ENCODE measurements around the gene LGMN.
A peak's percentile ranks its signal among the peaks of the same experiment; 100 is the strongest.

Gene LGMN

DNA sequence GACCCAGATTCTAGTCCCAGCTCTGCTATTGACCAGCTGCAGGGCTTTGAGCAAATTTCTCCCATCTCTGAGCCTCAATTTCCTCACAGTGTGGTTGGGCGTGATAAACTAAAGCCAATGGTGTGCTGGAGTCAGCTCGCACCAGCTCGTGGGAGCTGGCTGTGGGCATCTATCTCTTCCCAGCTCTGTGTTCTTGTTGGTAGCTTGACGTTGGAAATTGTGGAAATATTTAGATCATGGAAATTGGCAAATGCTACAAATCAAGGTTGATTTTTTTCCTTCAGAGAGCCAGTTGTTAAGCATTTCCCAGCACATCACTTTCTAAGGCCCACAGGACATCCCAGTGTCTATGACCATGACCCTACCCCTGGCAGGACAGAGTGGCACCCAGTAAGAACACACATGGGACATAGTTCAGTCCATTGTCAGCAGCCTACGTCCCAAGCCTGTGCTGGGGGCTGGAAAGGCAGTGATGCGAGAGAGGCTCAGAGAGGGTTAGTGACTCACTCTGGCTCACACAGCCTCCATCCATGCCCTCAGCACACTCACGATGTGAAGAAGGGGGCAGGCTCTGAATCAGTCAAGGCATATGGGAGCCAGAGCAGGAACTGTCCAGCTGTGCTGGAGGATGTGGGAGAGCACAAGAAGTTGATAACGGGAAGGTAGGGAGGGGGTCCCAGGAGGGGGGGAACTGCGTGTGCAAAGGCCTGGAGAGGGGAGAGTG, 77.6 kb downstream of the LGMN start:
- H3K36me3 Mint-ChIP-seq (ENCODE audit: low read depth): peaks cover 80% of the 10 kb centered on the region
- H3K4me1 Mint-ChIP-seq (ENCODE audit: low read depth): peaks cover 96% of the 10 kb centered on the region
- no peaks in the 10 kb centered on the region for H3K9me3 Mint-ChIP-seq
- peak overlapping the region; percentile 85 for H3K27ac Mint-ChIP-seq
- no peaks in the 10 kb centered on the region for H3K27me3 Mint-ChIP-seq
- H3K4me3 Mint-ChIP-seq: peak overlapping the region; percentile 17

DNA sequence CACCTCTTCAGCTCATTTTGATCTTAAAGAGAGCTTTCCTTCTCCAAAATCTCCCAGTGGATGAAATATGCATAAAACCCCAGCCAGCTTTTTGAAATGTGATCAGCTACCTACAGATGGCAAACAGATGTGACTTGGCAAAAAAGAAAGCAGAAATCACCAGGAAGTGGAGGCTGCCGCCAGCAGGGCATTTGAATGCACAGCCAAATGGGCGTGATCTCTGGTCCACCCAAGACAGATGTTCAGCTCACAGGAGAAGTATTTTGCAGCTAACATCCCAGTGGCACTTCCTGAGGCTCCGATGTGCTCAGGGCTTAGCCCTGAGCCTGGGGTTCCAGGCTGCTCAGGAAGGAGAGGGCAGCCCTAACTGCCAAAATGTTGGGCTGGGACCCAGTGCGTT, 78.3 kb downstream of the LGMN start:
- Mint-ChIP-seq H3K27ac (peak overlapping the region; percentile 85), H3K27me3 (no peaks in the 10 kb centered on the region), H3K4me1 (ENCODE audit: low read depth) (peaks cover 95% of the 10 kb centered on the region), H3K9me3 (no peaks in the 10 kb centered on the region), H3K36me3 (ENCODE audit: low read depth) (peaks cover 81% of the 10 kb centered on the region), H3K4me3 (no peak overlapping the region)

DNA sequence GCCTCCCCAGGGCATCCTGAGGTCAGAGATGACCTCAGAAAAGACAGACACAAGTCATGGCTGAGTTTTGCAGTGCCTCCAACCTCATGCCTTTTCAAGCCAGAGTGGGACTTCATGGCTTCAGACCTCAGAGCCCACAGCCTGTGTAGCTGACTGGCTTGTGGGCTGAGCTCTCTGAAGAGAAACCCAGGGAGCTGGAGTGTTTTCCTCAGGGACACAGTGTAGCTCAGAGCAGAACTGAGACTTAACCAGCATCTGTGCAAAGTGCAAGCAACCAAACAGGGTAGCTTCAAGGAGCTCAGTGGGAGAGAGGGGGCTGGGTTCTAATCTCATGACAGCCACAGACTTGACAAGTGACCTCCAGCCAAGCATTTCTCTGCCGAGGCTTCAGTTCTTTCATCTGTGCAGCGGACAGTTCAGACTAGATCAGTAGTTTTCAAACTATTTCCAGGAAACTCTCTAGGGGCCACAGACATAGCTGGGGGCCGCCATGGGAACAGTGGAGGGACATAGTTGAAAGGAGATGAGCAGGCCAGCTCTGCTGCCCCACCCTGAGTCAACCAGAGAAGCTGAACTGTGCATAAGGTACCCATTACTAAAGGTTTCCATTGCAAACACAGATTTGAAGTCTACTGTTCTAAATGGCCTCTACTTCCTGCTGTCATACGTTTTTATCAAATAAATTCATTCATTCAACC, 80.0 kb downstream of the LGMN start:
- Mint-ChIP-seq H3K9me3 (no peaks in the 10 kb centered on the region), H3K4me1 (ENCODE audit: low read depth) (peaks cover 93% of the 10 kb centered on the region), H3K4me3 (peak overlapping the region; percentile 40), H3K27me3 (no peaks in the 10 kb centered on the region), H3K27ac (peak overlapping the region; percentile 85), H3K36me3 (ENCODE audit: low read depth) (peaks cover 80% of the 10 kb centered on the region)

DNA sequence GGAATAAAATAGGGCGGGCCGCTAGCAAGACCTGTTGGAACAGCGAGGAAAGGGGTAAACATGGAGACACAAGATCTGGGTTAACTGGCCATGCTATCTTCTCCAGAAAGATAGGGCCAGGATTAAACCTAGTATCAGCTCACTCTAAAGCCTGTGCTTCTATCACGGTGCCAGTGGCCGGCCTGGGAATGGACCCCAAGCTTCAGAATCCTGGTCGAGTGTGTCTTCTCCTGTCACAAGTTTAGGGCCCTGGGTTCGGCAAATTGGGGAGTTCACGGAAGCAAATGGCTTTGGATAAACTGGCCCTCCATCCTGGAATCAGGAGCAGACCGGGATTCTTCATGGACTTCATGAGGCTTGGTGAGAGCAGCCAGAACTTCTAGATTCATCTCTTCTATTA, 82.2 kb downstream of the LGMN start:
- peak overlapping the region; percentile 49 for H3K4me3 Mint-ChIP-seq
- H3K36me3 Mint-ChIP-seq (ENCODE audit: low read depth): peaks cover 86% of the 10 kb centered on the region
- peaks cover 92% of the 10 kb centered on the region for H3K4me1 Mint-ChIP-seq (ENCODE audit: low read depth)
- H3K27me3 Mint-ChIP-seq: no peaks in the 10 kb centered on the region
- peak overlapping the region; percentile 81 for H3K27ac Mint-ChIP-seq
- H3K9me3 Mint-ChIP-seq: no peaks in the 10 kb centered on the region

DNA sequence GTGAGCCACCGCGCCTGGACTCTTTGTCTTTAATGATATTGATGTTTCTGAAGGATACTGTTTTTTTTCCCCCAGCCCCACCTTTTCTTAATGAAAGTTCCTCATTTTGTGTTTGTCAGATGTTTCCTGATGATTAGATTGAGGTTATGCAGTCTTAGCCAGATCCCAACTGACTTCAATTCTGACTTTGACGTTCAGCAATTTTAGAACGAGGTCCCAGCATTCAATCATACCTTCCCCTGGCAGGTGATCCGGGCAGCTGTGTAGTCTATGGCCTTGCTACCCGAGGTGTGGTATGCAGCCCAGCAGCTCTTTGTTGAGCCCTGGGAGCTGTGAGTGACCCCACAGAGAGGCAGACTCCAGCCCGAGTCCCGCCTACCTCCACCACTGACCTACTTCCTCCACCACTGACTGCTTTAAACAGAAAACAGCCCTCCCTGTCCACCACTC, 82.7 kb downstream of the LGMN start:
- Mint-ChIP-seq H3K4me1 (ENCODE audit: low read depth) (peaks cover 92% of the 10 kb centered on the region), H3K27me3 (no peaks in the 10 kb centered on the region), H3K4me3 (peak overlapping the region; percentile 49), H3K36me3 (ENCODE audit: low read depth) (peaks cover 86% of the 10 kb centered on the region), H3K27ac (peak overlapping the region; percentile 81), H3K9me3 (no peaks in the 10 kb centered on the region)

DNA sequence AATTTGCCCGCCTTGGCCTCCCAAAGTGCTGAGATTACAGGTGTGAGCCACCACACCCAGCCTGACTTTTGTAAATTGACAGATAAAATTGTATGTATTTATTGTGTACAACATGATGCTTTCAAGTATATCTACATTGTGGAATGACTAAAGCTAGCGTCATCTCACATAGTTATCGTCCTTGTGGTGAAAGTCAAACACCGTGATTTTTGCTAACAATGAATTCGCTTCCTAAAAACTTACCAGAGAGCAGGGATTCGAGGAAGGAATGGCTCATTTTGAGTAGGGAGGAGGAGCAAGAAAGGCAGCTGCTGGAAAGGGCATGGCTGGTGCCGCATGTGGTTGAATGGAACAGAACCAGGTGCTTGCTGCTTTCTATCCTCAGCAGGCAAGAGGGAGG, 85.4 kb downstream of the LGMN start:
- H3K36me3 Mint-ChIP-seq (ENCODE audit: low read depth): peaks cover 91% of the 10 kb centered on the region
- no peak overlapping the region for H3K4me3 Mint-ChIP-seq

DNA sequence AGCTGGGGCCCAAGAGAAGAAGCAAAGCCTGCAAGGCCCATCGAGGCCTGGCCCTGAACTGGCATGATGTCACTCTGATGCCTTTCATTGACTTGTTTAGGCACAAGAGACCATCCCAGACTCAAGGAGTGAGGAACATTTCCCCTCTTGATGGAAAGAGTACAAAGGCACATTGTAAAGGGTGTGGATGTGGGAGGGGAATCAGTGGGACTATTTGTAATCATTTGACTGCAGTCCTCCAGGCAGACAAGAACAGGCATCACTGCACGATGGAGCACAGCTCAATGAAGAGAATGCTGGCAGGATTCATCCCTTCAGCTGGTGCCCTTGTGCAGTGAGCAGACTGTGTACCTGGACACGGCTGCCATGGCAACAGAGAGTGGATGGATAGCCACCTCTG, 87.9 kb downstream of the LGMN start:
- peaks cover 89% of the 10 kb centered on the region for H3K36me3 Mint-ChIP-seq (ENCODE audit: low read depth)
- peaks cover 92% of the 10 kb centered on the region for H3K4me1 Mint-ChIP-seq (ENCODE audit: low read depth)
- H3K27me3 Mint-ChIP-seq: no peaks in the 10 kb centered on the region
- H3K9me3 Mint-ChIP-seq: no peaks in the 10 kb centered on the region
- no peak overlapping the region for H3K4me3 Mint-ChIP-seq
- peak overlapping the region; percentile 68 for H3K27ac Mint-ChIP-seq

More for the DNA sequence above, 85.4 kb downstream of the LGMN start:
- no peak overlapping the region for H3K27ac Mint-ChIP-seq
- H3K4me1 Mint-ChIP-seq (ENCODE audit: low read depth): peaks cover 92% of the 10 kb centered on the region
- no peaks in the 10 kb centered on the region for H3K9me3 Mint-ChIP-seq
- no peaks in the 10 kb centered on the region for H3K27me3 Mint-ChIP-seq

DNA sequence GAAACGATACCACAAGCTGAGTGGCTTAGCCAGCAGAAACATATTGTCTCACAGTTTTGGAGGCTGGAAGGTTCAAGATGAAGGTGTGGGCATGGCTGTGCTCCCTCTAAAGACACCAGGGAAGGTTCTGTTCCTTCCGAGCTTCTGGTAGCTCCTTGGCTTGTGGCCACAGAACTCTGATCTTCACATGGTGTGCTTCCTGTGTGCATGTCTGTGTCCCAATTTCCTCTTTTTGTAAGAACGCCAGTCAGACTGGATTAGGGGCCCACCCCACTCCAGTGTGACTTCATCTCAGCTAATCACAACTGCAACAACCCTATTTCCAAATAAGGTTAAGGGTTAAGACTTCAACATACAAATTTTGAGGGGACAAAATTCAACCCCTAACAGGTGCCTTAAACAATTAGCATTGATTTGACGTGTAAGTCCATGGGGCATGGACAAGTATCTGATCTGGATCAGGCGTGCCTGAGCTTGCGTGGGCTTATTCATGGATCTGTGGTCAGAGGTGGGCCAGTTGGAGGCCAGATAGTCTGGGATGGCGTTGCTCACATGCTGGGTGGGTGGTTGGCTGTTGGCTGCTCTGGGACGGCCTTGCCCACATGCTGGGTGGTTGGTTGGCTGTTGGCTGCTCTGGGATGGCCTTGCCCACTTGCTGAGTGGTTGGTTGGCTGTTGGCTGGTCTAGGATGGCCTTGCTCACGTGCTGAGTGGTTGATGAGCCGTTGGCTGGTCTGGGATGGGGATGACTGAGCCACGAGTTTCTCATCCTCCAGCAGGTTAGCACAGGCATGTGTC, 88.5 kb downstream of the LGMN start:
- H3K4me3 Mint-ChIP-seq: peak overlapping the region; percentile 10
- no peaks in the 10 kb centered on the region for H3K9me3 Mint-ChIP-seq
- H3K36me3 Mint-ChIP-seq (ENCODE audit: low read depth): peaks cover 92% of the 10 kb centered on the region

DNA sequence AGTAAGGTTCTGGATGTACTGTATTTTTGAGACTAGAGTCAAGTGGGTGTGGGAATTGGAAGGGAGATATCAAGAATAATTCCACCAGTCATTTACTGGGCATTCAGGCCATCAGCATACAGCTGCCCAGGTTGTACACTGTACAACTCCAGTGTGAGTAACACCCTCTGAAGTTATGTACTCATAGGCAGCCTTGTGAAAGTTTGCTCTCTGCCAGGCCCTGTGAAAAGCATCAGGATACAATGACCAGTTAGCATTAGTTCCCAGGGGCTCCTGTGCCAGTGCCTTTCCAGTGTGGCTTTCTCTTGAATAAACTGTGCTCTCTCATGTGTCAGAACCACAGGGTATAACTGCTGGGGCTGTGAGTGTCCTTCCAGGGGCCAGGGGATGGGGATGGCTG, 89.7 kb downstream of the LGMN start:
- Mint-ChIP-seq H3K36me3 (ENCODE audit: low read depth) (peaks cover 91% of the 10 kb centered on the region), H3K27me3 (no peaks in the 10 kb centered on the region), H3K4me3 (no peak overlapping the region), H3K9me3 (no peaks in the 10 kb centered on the region), H3K27ac (peak overlapping the region; percentile 67), H3K4me1 (ENCODE audit: low read depth) (peaks cover 94% of the 10 kb centered on the region)

More for the DNA sequence above, 88.5 kb downstream of the LGMN start:
- Mint-ChIP-seq H3K27me3 (no peaks in the 10 kb centered on the region), H3K4me1 (ENCODE audit: low read depth) (peaks cover 94% of the 10 kb centered on the region), H3K27ac (peak overlapping the region; percentile 68)

DNA sequence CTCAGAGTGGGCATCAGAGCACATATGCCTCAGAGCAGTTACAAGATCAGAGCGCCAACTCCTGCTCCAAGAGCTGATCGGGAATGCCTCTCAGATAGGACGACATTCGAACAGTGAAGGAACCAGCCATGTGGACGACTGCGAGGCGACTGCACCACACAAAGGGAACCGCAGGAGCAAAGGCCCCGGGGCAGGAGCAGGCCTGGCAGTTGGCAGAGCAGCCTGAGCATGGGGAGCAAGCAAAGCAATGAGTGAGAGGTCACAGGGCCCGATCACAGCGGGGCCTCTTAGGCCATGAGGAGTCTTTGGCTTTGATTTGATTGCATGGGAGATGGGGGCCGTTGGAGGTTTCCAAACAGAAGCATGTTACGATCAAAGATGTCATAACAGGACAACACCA, 90.3 kb downstream of the LGMN start:
- Mint-ChIP-seq H3K9me3 (no peaks in the 10 kb centered on the region), H3K36me3 (ENCODE audit: low read depth) (peaks cover 93% of the 10 kb centered on the region), H3K4me1 (ENCODE audit: low read depth) (peaks cover 96% of the 10 kb centered on the region), H3K27ac (peak overlapping the region; percentile 67), H3K4me3 (peak overlapping the region; percentile 37), H3K27me3 (no peaks in the 10 kb centered on the region)

DNA sequence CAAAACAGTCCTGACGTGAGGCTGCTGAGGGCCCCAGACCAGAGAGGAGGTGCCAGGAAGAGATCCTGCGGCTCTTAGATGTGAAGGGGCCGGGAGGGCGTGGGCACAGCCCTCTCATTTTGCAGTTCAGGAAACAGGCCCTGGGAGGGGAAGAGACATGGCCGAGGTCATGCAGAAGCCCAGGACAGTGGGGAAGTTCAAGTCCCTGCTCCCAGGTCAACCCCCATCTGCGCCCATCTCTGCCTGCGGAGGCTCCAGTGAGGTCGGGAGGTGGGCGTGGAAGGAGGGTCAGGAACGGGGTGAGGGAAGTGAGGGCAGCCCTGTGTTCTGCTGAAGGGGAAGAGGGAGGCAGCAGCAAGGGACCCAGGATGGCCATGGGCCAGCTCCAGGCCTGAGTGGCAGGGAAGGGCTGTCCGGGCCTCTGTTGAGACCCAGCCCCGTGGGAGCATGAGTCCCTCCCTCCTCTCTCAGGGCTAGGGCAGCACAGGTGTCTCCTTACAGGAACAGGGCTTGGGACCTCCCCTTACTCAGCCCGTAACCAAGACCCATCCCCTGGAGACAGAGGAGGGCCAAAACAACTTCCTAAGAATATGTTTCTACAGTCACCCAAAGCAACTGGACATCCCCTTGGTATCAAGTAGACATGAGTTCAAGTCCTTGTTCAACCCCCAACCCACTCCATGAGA, 90.8 kb downstream of the LGMN start:
- H3K9me3 Mint-ChIP-seq: no peaks in the 10 kb centered on the region
- H3K36me3 Mint-ChIP-seq (ENCODE audit: low read depth): peaks cover 89% of the 10 kb centered on the region
- peaks cover 92% of the 10 kb centered on the region for H3K4me1 Mint-ChIP-seq (ENCODE audit: low read depth)
- peak overlapping the region; percentile 99 for H3K4me3 Mint-ChIP-seq
- no peaks in the 10 kb centered on the region for H3K27me3 Mint-ChIP-seq
- peak overlapping the region; percentile 89 for H3K27ac Mint-ChIP-seq

DNA sequence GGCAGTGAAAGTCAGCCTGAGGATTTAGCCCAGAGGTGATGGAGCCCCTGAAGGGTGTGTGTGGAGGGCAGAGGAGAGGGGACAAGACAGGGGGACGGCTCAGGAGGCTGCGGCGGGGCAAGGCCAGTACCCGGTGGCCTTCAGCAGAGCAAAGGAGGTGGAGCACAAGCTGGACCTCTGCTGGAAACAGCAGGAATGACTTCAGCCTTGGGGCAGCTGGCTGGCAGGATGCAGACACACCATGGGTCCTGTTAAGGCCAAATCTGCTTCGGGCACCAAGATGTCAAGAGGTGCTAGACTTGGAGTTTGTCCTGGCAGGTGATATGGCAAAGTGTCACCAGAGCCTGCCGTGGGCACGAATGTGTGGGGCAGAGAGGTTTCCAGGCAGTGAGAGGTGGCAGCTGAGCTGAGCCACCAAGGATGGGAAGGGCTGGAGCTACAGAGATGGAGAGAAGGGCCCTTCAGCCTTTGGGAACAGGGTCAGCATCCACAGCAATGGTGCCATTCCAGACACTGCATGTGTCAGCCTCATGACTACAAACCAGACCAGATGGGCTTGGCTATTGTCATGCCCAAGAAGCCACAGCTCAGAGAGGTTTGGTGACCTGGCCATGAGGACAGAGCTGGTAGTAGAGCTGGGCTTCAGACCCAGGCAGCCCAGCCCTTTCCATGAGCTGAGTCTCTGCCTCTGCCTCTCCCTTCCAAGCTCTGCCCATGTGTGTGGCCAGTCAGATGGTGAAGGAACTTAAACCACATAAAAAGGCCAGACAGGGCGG, 91.9 kb downstream of the LGMN start:
- Mint-ChIP-seq H3K4me1 (ENCODE audit: low read depth) (peaks cover 83% of the 10 kb centered on the region), H3K4me3 (peak overlapping the region; percentile 99), H3K36me3 (ENCODE audit: low read depth) (peaks cover 78% of the 10 kb centered on the region), H3K9me3 (no peaks in the 10 kb centered on the region), H3K27ac (peak overlapping the region; percentile 89), H3K27me3 (no peaks in the 10 kb centered on the region)

DNA sequence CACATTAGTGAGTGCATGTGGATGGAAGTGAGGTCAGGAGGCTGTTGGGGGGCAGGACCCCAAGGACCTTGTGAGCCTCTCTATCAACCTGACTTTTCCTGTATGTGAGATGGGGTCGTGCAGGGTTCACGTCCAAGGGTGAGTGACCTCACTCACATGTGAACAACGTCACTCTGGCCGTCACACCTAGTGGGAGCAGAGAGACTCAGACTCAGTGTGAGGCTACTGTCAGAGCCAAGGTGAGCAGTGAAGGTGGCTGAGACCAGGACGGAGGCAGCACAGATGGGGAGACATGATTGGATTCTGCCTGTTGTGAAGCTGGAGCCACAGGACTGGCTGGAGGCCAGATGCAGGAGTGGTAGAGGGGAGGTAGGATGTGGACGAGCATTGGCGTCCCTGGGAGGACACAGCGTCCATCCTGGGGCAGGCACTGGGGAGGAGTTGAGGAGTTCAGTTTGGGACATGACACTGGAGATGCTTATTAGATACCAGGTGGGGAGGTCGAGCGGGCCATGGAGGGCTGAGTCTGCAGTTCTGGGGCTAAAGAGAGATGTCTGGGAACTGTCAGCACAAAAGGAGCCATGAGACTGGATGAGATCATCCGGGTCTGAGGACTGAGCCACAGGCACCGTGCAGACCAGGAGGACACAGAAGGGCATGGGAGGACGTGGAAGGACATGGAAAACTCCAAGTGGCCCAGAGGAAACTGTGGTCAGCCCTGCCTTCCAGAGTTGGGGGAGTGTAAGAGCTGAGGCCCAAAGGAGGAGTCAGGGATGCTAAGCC, 92.8 kb downstream of the LGMN start:
- Mint-ChIP-seq H3K27me3 (no peaks in the 10 kb centered on the region), H3K36me3 (ENCODE audit: low read depth) (peaks cover 69% of the 10 kb centered on the region), H3K4me3 (peak overlapping the region; percentile 99), H3K27ac (peak overlapping the region; percentile 89), H3K9me3 (no peaks in the 10 kb centered on the region), H3K4me1 (ENCODE audit: low read depth) (peaks cover 84% of the 10 kb centered on the region)

All from stimulated activated naive CD8-positive, alpha-beta T cell treated with anti-CD3 and anti-CD28 coated beads, Interleukin-15, Interleukin-2, amounts not matched to agents 100 ng/mL and 50 ng/mL, for 24 hours (primary cell).